Endodermal cell (in vitro differentiated cells): ENCODE data around the gene CUL9. TPM values are rescaled to one million over a fixed set of nuclear protein-coding genes. Genes with fewer than 3 reads are reported as not detected.

Experiments used
- DNase-seq: peaks from one replicate; pipeline ENCODE4 v3.0.0-alpha.2; 2017
- H3K27ac ChIP-seq: 2 replicates; pipeline ENCODE4 v1.5.1; 2013; ENCODE audit warnings: mild to moderate bottlenecking, low read depth, low read length, moderate library complexity
- H3K27me3 ChIP-seq: 2 replicates; pipeline ENCODE4 v1.6.1; 2013; ENCODE audit warnings: mild to moderate bottlenecking, low read length, moderate library complexity; ENCODE audit not compliant: insufficient read depth, control insufficient read depth, poor library complexity, severe bottlenecking
- H3K36me3 ChIP-seq: 2 replicates; pipeline ENCODE4 v1.7.0; 2013; ENCODE audit warnings: mild to moderate bottlenecking, low read length, moderate library complexity; ENCODE audit not compliant: control insufficient read depth, insufficient read depth
- H3K4me1 ChIP-seq: one replicate; pipeline ENCODE4 v1.7.0; 2013; ENCODE audit warnings: low read length; ENCODE audit not compliant: control insufficient read depth, insufficient read depth
- H3K4me3 ChIP-seq: 2 replicates; pipeline ENCODE4 v1.5.1; 2013; ENCODE audit warnings: mild to moderate bottlenecking, low read length, moderate library complexity
- H3K9ac ChIP-seq: 2 replicates; pipeline ENCODE4 v1.6.1; 2013; ENCODE audit warnings: mild to moderate bottlenecking, low read length, moderate library complexity; ENCODE audit not compliant: poor library complexity, severe bottlenecking; ENCODE audit errors: extremely low read depth
- H3K9me3 ChIP-seq: 2 replicates; pipeline ENCODE4 v1.6.1; 2013; ENCODE audit warnings: mild to moderate bottlenecking, low read length, moderate library complexity; ENCODE audit not compliant: control insufficient read depth
- H3K27ac Mint-ChIP-seq: 2 replicates; pipeline ENCODE4 v1.8.0; 2020; ENCODE audit warnings: mixed read lengths
- H3K27me3 Mint-ChIP-seq: 2 replicates; pipeline ENCODE4 v1.8.0; 2021; ENCODE audit warnings: mild to moderate bottlenecking, mixed read lengths; ENCODE audit not compliant: insufficient read depth
- H3K36me3 Mint-ChIP-seq: 2 replicates; pipeline ENCODE4 v1.8.0; 2020; ENCODE audit warnings: low read depth, mixed read lengths
- H3K4me1 Mint-ChIP-seq: 2 replicates; pipeline ENCODE4 v1.8.0; 2020; ENCODE audit warnings: mixed read lengths
- H3K4me3 Mint-ChIP-seq: 2 replicates; pipeline ENCODE4 v1.8.0; 2020; ENCODE audit warnings: mild to moderate bottlenecking, moderate library complexity, mixed read lengths
- H3K9me3 Mint-ChIP-seq: 2 replicates; pipeline ENCODE4 v1.8.0; 2020; ENCODE audit warnings: mild to moderate bottlenecking, mixed read lengths
- CTCF ChIP-seq: fragments of 200-600 bp; sonication (generic); conservative IDR thresholded peaks from 2 replicates; pipeline ENCODE4 v1.5.0; 2021; ENCODE audit warnings: antibody characterized with exemption, mild to moderate bottlenecking
- WGBS, 2 experiments: methylation state at CpG; one replicate each; pipeline versions ENCODE4 v1.1.5 to v1.1.7; 2013; ENCODE audit warnings: missing lambda C conversion rate in 2 of 2, mixed read lengths in 1 of 2; ENCODE audit not compliant: insufficient coverage in 1 of 2, insufficient read length in 1 of 2; 5-methylcytosine and 5-hydroxymethylcytosine counted together
- total RNA-seq, 2 donors: library from RNA; stranded (reverse); fragmentation: NEBNext Ultra II Directional in 1 of 2; extraction: Animal tissue kit (Norgen Biotek cat#: 25700) in 1 of 2; gene quantifications; 2 replicates in 1 of 2; 3 replicates in 1 of 2; pipeline ENCODE4 v1.2.1, GENCODE V29; 2021

Gene CUL9
- total RNA-seq, 2 donors from 2014 or later, result 30.3 to 34.1 TPM

DNA sequence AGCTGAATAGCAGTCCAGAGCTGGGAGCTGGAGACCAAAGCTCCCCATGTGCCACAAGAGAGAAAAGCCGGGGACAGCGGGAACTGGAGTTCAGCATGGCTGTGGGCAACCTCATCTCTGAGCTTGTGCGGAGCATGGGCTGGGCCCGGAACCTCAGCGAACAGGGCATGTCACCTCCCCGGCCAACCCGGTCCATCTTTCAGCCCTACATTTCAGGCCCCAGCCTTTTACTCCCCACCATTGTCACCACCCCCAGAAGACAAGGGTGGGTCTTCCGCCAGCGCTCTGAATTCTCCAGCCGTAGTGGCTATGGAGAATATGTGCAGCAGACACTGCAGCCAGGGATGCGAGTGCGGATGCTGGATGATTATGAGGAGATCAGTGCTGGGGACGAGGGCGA, 4.0 kb downstream of the CUL9 start:
- peaks cover 21% of the 10 kb centered on the region for H3K4me1 Mint-ChIP-seq
- no peak overlapping the region for H3K4me3 ChIP-seq
- no peaks in the 10 kb centered on the region for H3K27me3 Mint-ChIP-seq
- DNase-seq, result no peak
- peaks cover under 1% of the 10 kb centered on the region for H3K4me1 ChIP-seq
- no peaks in the 10 kb centered on the region for H3K9me3 Mint-ChIP-seq
- peaks cover 22% of the 10 kb centered on the region for H3K36me3 Mint-ChIP-seq
- H3K4me3 Mint-ChIP-seq, result no peak overlapping the region
- H3K9me3 ChIP-seq, result no peaks in the 10 kb centered on the region
- H3K27ac Mint-ChIP-seq, result no peak overlapping the region
- 93% methylated on average over 8 to 14 of the region's 14 CpGs for WGBS, 2 experiments
- no peak overlapping the region for H3K27ac ChIP-seq
- no peak overlapping the region for H3K9ac ChIP-seq
- peaks cover 8% of the 10 kb centered on the region for H3K36me3 ChIP-seq
- H3K27me3 ChIP-seq, result no peaks in the 10 kb centered on the region
- TF ChIP-seq CTCF, result no peak

GRCh38 chr6:43186706-43187105, 4.7 kb downstream of the CUL9 start:
- H3K4me1 ChIP-seq, result no peaks in the 10 kb centered on the region
- H3K9ac ChIP-seq, result no peak overlapping the region

DNA sequence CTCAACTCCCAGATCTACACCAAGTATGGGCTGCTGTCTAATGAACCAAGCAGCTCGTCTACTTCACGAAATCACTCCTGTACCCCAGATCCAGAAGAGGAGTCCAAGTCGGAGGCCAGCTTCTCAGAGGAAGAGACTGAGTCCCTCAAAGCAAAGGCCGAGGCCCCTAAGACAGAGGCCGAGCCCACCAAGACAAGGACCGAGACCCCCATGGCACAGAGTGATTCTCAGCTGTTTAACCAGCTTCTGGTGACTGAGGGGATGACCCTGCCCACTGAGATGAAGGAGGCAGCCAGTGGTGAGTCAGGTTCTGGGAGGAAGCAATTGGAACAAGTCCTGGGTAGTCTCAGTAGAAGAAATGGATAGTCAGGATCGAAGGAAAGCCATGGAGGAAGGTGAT, 5.8 kb downstream of the CUL9 start:
- peaks cover 9% of the 10 kb centered on the region for H3K4me1 Mint-ChIP-seq
- no peak for DNase-seq
- H3K9me3 ChIP-seq, result no peaks in the 10 kb centered on the region
- H3K27ac Mint-ChIP-seq, result no peak overlapping the region
- 94 to 100% methylated on average over 5 to 7 of the region's 7 CpGs for WGBS, 2 experiments
- peaks cover 8% of the 10 kb centered on the region for H3K36me3 ChIP-seq
- no peaks in the 10 kb centered on the region for H3K4me1 ChIP-seq
- H3K4me3 Mint-ChIP-seq, result no peak overlapping the region
- peaks cover 25% of the 10 kb centered on the region for H3K36me3 Mint-ChIP-seq
- no peaks in the 10 kb centered on the region for H3K27me3 ChIP-seq
- no peaks in the 10 kb centered on the region for H3K9me3 Mint-ChIP-seq
- no peak overlapping the region for H3K27ac ChIP-seq
- no peaks in the 10 kb centered on the region for H3K27me3 Mint-ChIP-seq
- no peak for TF ChIP-seq CTCF
- H3K9ac ChIP-seq, result no peak overlapping the region
- no peak overlapping the region for H3K4me3 ChIP-seq

More at GRCh38 chr6:43186706-43187105, 4.7 kb downstream of the CUL9 start:
- Histone ChIP-seq H3K4me3 (no peak overlapping the region), H3K27me3 (no peaks in the 10 kb centered on the region), H3K36me3 (peaks cover 8% of the 10 kb centered on the region), H3K9me3 (no peaks in the 10 kb centered on the region), H3K27ac (no peak overlapping the region)
- peaks cover 22% of the 10 kb centered on the region for H3K36me3 Mint-ChIP-seq
- no peak overlapping the region for H3K4me3 Mint-ChIP-seq
- H3K4me1 Mint-ChIP-seq, result peaks cover 14% of the 10 kb centered on the region
- no peak for DNase-seq
- H3K27me3 Mint-ChIP-seq, result no peaks in the 10 kb centered on the region
- no peaks in the 10 kb centered on the region for H3K9me3 Mint-ChIP-seq
- H3K27ac Mint-ChIP-seq, result no peak overlapping the region
- 92% methylated on average over 4 of the region's 4 CpGs; no CpG with 5 or more reads in 1 of the 2 experiments for WGBS, 2 experiments
- no peak for TF ChIP-seq CTCF
